Stimulated activated naive CD8-positive, alpha-beta T cell treated with anti-CD3 and anti-CD28 coated beads, Interleukin-15, amount 100 ng/mL, for 72 hours (primary cell): ENCODE data around the gene BRD3.

Experiments used
- ATAC-seq: fragments of 150-1000 bp; cut with Tn5 transposase; 2 replicates; pipeline ENCODE4 v1.10.0; 2021; ENCODE audit warnings: mild to moderate bottlenecking, moderate library complexity
- DNase-seq, 2 donors: peaks; one replicate each; pipeline ENCODE4 v3.0.0; 2021 to 2022
- H3K27ac Mint-ChIP-seq, 2 donors: one replicate each; pipeline ENCODE4 v1.8.0; 2022; ENCODE audit warnings: mild to moderate bottlenecking in 2 of 2, mixed read lengths in 2 of 2, moderate library complexity in 2 of 2
- H3K27me3 Mint-ChIP-seq: one replicate; pipeline ENCODE4 v1.8.0; 2022; ENCODE audit warnings: mixed read lengths
- H3K4me1 Mint-ChIP-seq: one replicate; pipeline ENCODE4 v1.8.0; 2022; ENCODE audit warnings: mild to moderate bottlenecking, mixed read lengths
- H3K4me3 Mint-ChIP-seq, 2 donors: one replicate each; pipeline ENCODE4 v1.8.0; 2022; ENCODE audit warnings: mild to moderate bottlenecking in 2 of 2, mixed read lengths in 2 of 2, moderate library complexity in 1 of 2
- H3K9me3 Mint-ChIP-seq, 2 donors: one replicate each; pipeline ENCODE4 v1.8.0; 2022; ENCODE audit warnings: mixed read lengths in 2 of 2

The BRD3 gene

GRCh38 chr9:134052491-134052890 lies 15.3 kb downstream of the BRD3 start:
- no peaks in the 10 kb centered on the region for H3K9me3 Mint-ChIP-seq
- H3K27ac Mint-ChIP-seq, result no peak overlapping the region
- DNase-seq, result no peak
- H3K4me1 Mint-ChIP-seq, result peaks cover 18% of the 10 kb centered on the region
- H3K4me3 Mint-ChIP-seq, result no peak overlapping the region
- ATAC-seq, result no peak
- no peaks in the 10 kb centered on the region for H3K27me3 Mint-ChIP-seq

- Mint-ChIP-seq H3K27ac (no peak overlapping the region), H3K9me3 (no peaks in the 10 kb centered on the region), H3K27me3 (no peaks in the 10 kb centered on the region), H3K4me3 (no peak overlapping the region), H3K4me1 (peaks cover 7% of the 10 kb centered on the region)
- ATAC-seq (no peak), DNase-seq (no peak)
Measured at GRCh38 chr9:134051319-134051718, 16.5 kb downstream of the BRD3 start.

GRCh38 chr9:134050726-134051125 lies 17.1 kb downstream of the BRD3 start:
- no peaks in the 10 kb centered on the region for H3K9me3 Mint-ChIP-seq
- no peaks in the 10 kb centered on the region for H3K27me3 Mint-ChIP-seq
- no peak overlapping the region for H3K4me3 Mint-ChIP-seq
- no peak for DNase-seq
- peaks cover under 1% of the 10 kb centered on the region for H3K4me1 Mint-ChIP-seq
- ATAC-seq, result no peak
- H3K27ac Mint-ChIP-seq, result peak overlapping the region in 1 of 2 donors; percentile 36

- Mint-ChIP-seq H3K27ac (no peak overlapping the region), H3K9me3 (no peaks in the 10 kb centered on the region), H3K27me3 (no peaks in the 10 kb centered on the region), H3K4me3 (no peak overlapping the region), H3K4me1 (no peaks in the 10 kb centered on the region)
- no peak for ATAC-seq
- DNase-seq, result no peak
Measured at GRCh38 chr9:134049772-134050588, 17.8 kb downstream of the BRD3 start.

GRCh38 chr9:134049236-134049635 lies 18.6 kb downstream of the BRD3 start:
- H3K4me3 Mint-ChIP-seq, result no peak overlapping the region
- no peaks in the 10 kb centered on the region for H3K9me3 Mint-ChIP-seq
- no peaks in the 10 kb centered on the region for H3K27me3 Mint-ChIP-seq
- DNase-seq (no peak), ATAC-seq (no peak)
- H3K4me1 Mint-ChIP-seq, result no peaks in the 10 kb centered on the region
- peak overlapping the region in 1 of 2 donors; percentile 89 for H3K27ac Mint-ChIP-seq

GRCh38 chr9:134048582-134048968 lies 19.3 kb downstream of the BRD3 start:
- H3K27me3 Mint-ChIP-seq, result no peaks in the 10 kb centered on the region
- no peak overlapping the region for H3K4me3 Mint-ChIP-seq
- DNase-seq (no peak), ATAC-seq (no peak)
- no peaks in the 10 kb centered on the region for H3K9me3 Mint-ChIP-seq
- no peaks in the 10 kb centered on the region for H3K4me1 Mint-ChIP-seq
- no peak overlapping the region for H3K27ac Mint-ChIP-seq

GRCh38 chr9:134047868-134048581 lies 19.8 kb downstream of the BRD3 start:
- H3K4me3 Mint-ChIP-seq, result no peak overlapping the region
- H3K27ac Mint-ChIP-seq, result no peak overlapping the region
- DNase-seq (no peak), ATAC-seq (no peak)
- no peaks in the 10 kb centered on the region for H3K4me1 Mint-ChIP-seq
- no peaks in the 10 kb centered on the region for H3K9me3 Mint-ChIP-seq
- no peaks in the 10 kb centered on the region for H3K27me3 Mint-ChIP-seq

- peak overlapping the region in 1 of 2 donors; percentile 63 for H3K27ac Mint-ChIP-seq
- no peaks in the 10 kb centered on the region for H3K9me3 Mint-ChIP-seq
- no peaks in the 10 kb centered on the region for H3K4me1 Mint-ChIP-seq
- no peaks in the 10 kb centered on the region for H3K27me3 Mint-ChIP-seq
- DNase-seq, result no peak
- H3K4me3 Mint-ChIP-seq, result no peak overlapping the region
- ATAC-seq, result no peak
Measured at GRCh38 chr9:134046894-134047681, 20.7 kb downstream of the BRD3 start.

GRCh38 chr9:134045841-134046544 lies 21.8 kb downstream of the BRD3 start:
- Mint-ChIP-seq H3K27ac (no peak overlapping the region), H3K27me3 (no peaks in the 10 kb centered on the region)
- no peak for ATAC-seq

GRCh38 chr9:134044944-134045343 lies 22.9 kb downstream of the BRD3 start:
- no peaks in the 10 kb centered on the region for H3K4me1 Mint-ChIP-seq
- H3K27ac Mint-ChIP-seq, result no peak overlapping the region
- DNase-seq, result no peak
- no peaks in the 10 kb centered on the region for H3K27me3 Mint-ChIP-seq
- ATAC-seq, result no peak
- no peaks in the 10 kb centered on the region for H3K9me3 Mint-ChIP-seq
- H3K4me3 Mint-ChIP-seq, result no peak overlapping the region

More at GRCh38 chr9:134045841-134046544, 21.8 kb downstream of the BRD3 start:
- Mint-ChIP-seq H3K9me3 (no peaks in the 10 kb centered on the region), H3K4me1 (no peaks in the 10 kb centered on the region), H3K4me3 (no peak overlapping the region)
- no peak for DNase-seq

- H3K4me3 Mint-ChIP-seq, result no peak overlapping the region
- no peak for DNase-seq
- H3K9me3 Mint-ChIP-seq, result peaks cover 6 to 11% of the 10 kb centered on the region in 2 donors
- no peaks in the 10 kb centered on the region for H3K27me3 Mint-ChIP-seq
- no peak for ATAC-seq
- H3K4me1 Mint-ChIP-seq, result no peaks in the 10 kb centered on the region
- H3K27ac Mint-ChIP-seq, result peak overlapping the region; percentile 42 to 76
Measured at GRCh38 chr9:134043531-134043988, 24.3 kb downstream of the BRD3 start.

- Mint-ChIP-seq H3K4me1 (no peaks in the 10 kb centered on the region), H3K27me3 (no peaks in the 10 kb centered on the region), H3K27ac (no peak overlapping the region), H3K9me3 (peaks cover 6 to 11% of the 10 kb centered on the region in 2 donors), H3K4me3 (no peak overlapping the region)
- DNase-seq (no peak), ATAC-seq (no peak)
Measured at GRCh38 chr9:134041649-134041962, 26.2 kb downstream of the BRD3 start.

- Mint-ChIP-seq H3K4me1 (no peaks in the 10 kb centered on the region), H3K4me3 (no peak overlapping the region), H3K27me3 (no peaks in the 10 kb centered on the region), H3K9me3 (peaks cover 6 to 11% of the 10 kb centered on the region in 2 donors), H3K27ac (no peak overlapping the region)
- DNase-seq (no peak), ATAC-seq (no peak)
Measured at GRCh38 chr9:134040781-134041648, 26.8 kb downstream of the BRD3 start.

- DNase-seq (no peak), ATAC-seq (no peak)
- Mint-ChIP-seq H3K9me3 (peaks cover 6 to 11% of the 10 kb centered on the region in 2 donors), H3K4me3 (no peak overlapping the region), H3K27ac (peak overlapping the region in 1 of 2 donors; percentile 45), H3K27me3 (no peaks in the 10 kb centered on the region), H3K4me1 (no peaks in the 10 kb centered on the region)
Measured at GRCh38 chr9:134040176-134040565, 27.7 kb downstream of the BRD3 start.
